ACC112 (cell line): ENCODE results near the gene TNRC18.

Source experiments
- H2AFZ ChIP-seq: fragments of 200-600 bp; sonication (generic); one replicate; pipeline ENCODE4 v1.6.0; 2017; ENCODE audit warnings: antibody characterized with exemption, low read length; ENCODE audit not compliant: unreplicated experiment
- H3K27ac ChIP-seq: fragments of 200-600 bp; sonication (generic); 2 replicates; pipeline ENCODE4 v1.5.1; 2014; ENCODE audit warnings: low read depth, mild to moderate bottlenecking, antibody characterized with exemption, low read length, moderate library complexity
- H3K27me3 ChIP-seq: fragments of 200-600 bp; sonication (generic); 2 replicates; pipeline ENCODE4 v1.6.1; 2014; ENCODE audit warnings: mild to moderate bottlenecking, antibody characterized with exemption, low read length, moderate library complexity, mixed read lengths; ENCODE audit not compliant: insufficient read depth
- H3K36me3 ChIP-seq: fragments of 200-600 bp; sonication (generic); 2 replicates; pipeline ENCODE4 v1.6.1; 2016; ENCODE audit warnings: mild to moderate bottlenecking, antibody characterized with exemption, low read length, moderate library complexity, mixed read lengths; ENCODE audit not compliant: insufficient read depth
- H3K4me1 ChIP-seq: fragments of 200-600 bp; sonication (generic); one replicate; pipeline ENCODE4 v1.6.1; 2016; ENCODE audit warnings: low read length, mixed read lengths; ENCODE audit not compliant: insufficient read depth, unreplicated experiment, control insufficient read depth
- H3K4me3 ChIP-seq: fragments of 200-600 bp; sonication (generic); 2 replicates; pipeline ENCODE4 v1.5.1; 2014; ENCODE audit warnings: mild to moderate bottlenecking, low read depth, low read length
- H3K79me2 ChIP-seq: fragments of 200-600 bp; sonication (generic); one replicate; pipeline ENCODE4 v1.6.0; 2016; ENCODE audit warnings: low read length; ENCODE audit not compliant: control insufficient read depth, unreplicated experiment, insufficient read depth

Gene TNRC18

GRCh38 chr7:5384618-5385017 lies 39.0 kb downstream of the TNRC18 start:
- no peak overlapping the region for H3K27ac ChIP-seq
- no peaks in the 10 kb centered on the region for H3K27me3 ChIP-seq
- H3K36me3 ChIP-seq, result peaks cover 9% of the 10 kb centered on the region
- peaks cover 5% of the 10 kb centered on the region for H3K4me1 ChIP-seq
- peaks cover 67% of the 10 kb centered on the region for H3K79me2 ChIP-seq
- H2AFZ ChIP-seq, result no peak overlapping the region
- no peak overlapping the region for H3K4me3 ChIP-seq

GRCh38 chr7:5383314-5384098 lies 40.1 kb downstream of the TNRC18 start:
- Histone ChIP-seq H3K27ac (no peak overlapping the region), H3K4me1 (peaks cover 5% of the 10 kb centered on the region), H3K27me3 (no peaks in the 10 kb centered on the region), H2AFZ (no peak overlapping the region), H3K36me3 (peaks cover 9% of the 10 kb centered on the region), H3K79me2 (peaks cover 73% of the 10 kb centered on the region), H3K4me3 (no peak overlapping the region)

- Histone ChIP-seq H3K27me3 (no peaks in the 10 kb centered on the region), H3K4me1 (peaks cover 5% of the 10 kb centered on the region), H3K4me3 (no peak overlapping the region), H3K79me2 (peaks cover 75% of the 10 kb centered on the region), H3K27ac (no peak overlapping the region), H3K36me3 (peaks cover 5% of the 10 kb centered on the region), H2AFZ (no peak overlapping the region)
Observed at GRCh38 chr7:5382281-5382892, 41.2 kb downstream of the TNRC18 start.

GRCh38 chr7:5381071-5381772 lies 42.4 kb downstream of the TNRC18 start:
- H3K4me3 ChIP-seq, result no peak overlapping the region
- H2AFZ ChIP-seq, result no peak overlapping the region
- no peaks in the 10 kb centered on the region for H3K36me3 ChIP-seq
- H3K27me3 ChIP-seq, result no peaks in the 10 kb centered on the region
- H3K79me2 ChIP-seq, result peaks cover 69% of the 10 kb centered on the region
- no peak overlapping the region for H3K27ac ChIP-seq
- H3K4me1 ChIP-seq, result peaks cover 5% of the 10 kb centered on the region

GRCh38 chr7:5380350-5381070 lies 43.1 kb downstream of the TNRC18 start:
- Histone ChIP-seq H3K27ac (no peak overlapping the region), H3K79me2 (peaks cover 71% of the 10 kb centered on the region), H3K27me3 (no peaks in the 10 kb centered on the region), H3K36me3 (no peaks in the 10 kb centered on the region), H3K4me3 (no peak overlapping the region), H3K4me1 (peaks cover 5% of the 10 kb centered on the region), H2AFZ (no peak overlapping the region)

GRCh38 chr7:5379546-5379945 lies 44.1 kb downstream of the TNRC18 start:
- H3K4me1 ChIP-seq, result peaks cover 5% of the 10 kb centered on the region
- H3K36me3 ChIP-seq, result no peaks in the 10 kb centered on the region

GRCh38 chr7:5377816-5378215 lies 45.8 kb downstream of the TNRC18 start:
- Histone ChIP-seq H3K36me3 (no peaks in the 10 kb centered on the region), H3K27me3 (no peaks in the 10 kb centered on the region), H3K27ac (no peak overlapping the region), H3K4me3 (no peak overlapping the region), H3K79me2 (peaks cover 57% of the 10 kb centered on the region), H3K4me1 (no peaks in the 10 kb centered on the region), H2AFZ (no peak overlapping the region)

More at GRCh38 chr7:5379546-5379945, 44.1 kb downstream of the TNRC18 start:
- Histone ChIP-seq H3K27ac (no peak overlapping the region), H3K27me3 (no peaks in the 10 kb centered on the region), H3K4me3 (no peak overlapping the region), H3K79me2 (peaks cover 66% of the 10 kb centered on the region), H2AFZ (no peak overlapping the region)

- peaks cover 55% of the 10 kb centered on the region for H3K79me2 ChIP-seq
- H3K36me3 ChIP-seq, result no peaks in the 10 kb centered on the region
- H3K4me1 ChIP-seq, result no peaks in the 10 kb centered on the region
- H2AFZ ChIP-seq, result no peak overlapping the region
- no peak overlapping the region for H3K27ac ChIP-seq
- H3K27me3 ChIP-seq, result no peaks in the 10 kb centered on the region
- no peak overlapping the region for H3K4me3 ChIP-seq
Observed at GRCh38 chr7:5377279-5377678, 46.4 kb downstream of the TNRC18 start.

- Histone ChIP-seq H3K36me3 (no peaks in the 10 kb centered on the region), H3K4me3 (no peak overlapping the region), H3K27ac (no peak overlapping the region), H2AFZ (no peak overlapping the region), H3K4me1 (no peaks in the 10 kb centered on the region), H3K79me2 (peaks cover 47% of the 10 kb centered on the region), H3K27me3 (no peaks in the 10 kb centered on the region)
Observed at GRCh38 chr7:5375925-5376324, 47.7 kb downstream of the TNRC18 start.

GRCh38 chr7:5374464-5374863 lies 49.2 kb downstream of the TNRC18 start:
- no peak overlapping the region for H2AFZ ChIP-seq
- no peaks in the 10 kb centered on the region for H3K27me3 ChIP-seq
- peaks cover 3% of the 10 kb centered on the region; the same call in 1 of the 2 replicates for H3K36me3 ChIP-seq
- H3K4me1 ChIP-seq, result no peaks in the 10 kb centered on the region
- no peak overlapping the region for H3K27ac ChIP-seq
- no peak overlapping the region for H3K4me3 ChIP-seq
- peaks cover 35% of the 10 kb centered on the region for H3K79me2 ChIP-seq
